AG20443 (cell line): Measurements from ENCODE around the gene MKRN2.
"Not testable (repeated sequence)": the region's sequence is repeated elsewhere in the genome, so short reads cannot be mapped to it uniquely, and the experiment has no call there.

Experiments
- DNase-seq: peaks from one replicate; pipeline ENCODE4 v3.0.0; 2012; ENCODE audit warnings: low spot score, mixed read lengths

The MKRN2 gene, protein sequence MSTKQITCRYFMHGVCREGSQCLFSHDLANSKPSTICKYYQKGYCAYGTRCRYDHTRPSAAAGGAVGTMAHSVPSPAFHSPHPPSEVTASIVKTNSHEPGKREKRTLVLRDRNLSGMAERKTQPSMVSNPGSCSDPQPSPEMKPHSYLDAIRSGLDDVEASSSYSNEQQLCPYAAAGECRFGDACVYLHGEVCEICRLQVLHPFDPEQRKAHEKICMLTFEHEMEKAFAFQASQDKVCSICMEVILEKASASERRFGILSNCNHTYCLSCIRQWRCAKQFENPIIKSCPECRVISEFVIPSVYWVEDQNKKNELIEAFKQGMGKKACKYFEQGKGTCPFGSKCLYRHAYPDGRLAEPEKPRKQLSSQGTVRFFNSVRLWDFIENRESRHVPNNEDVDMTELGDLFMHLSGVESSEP

DNA sequence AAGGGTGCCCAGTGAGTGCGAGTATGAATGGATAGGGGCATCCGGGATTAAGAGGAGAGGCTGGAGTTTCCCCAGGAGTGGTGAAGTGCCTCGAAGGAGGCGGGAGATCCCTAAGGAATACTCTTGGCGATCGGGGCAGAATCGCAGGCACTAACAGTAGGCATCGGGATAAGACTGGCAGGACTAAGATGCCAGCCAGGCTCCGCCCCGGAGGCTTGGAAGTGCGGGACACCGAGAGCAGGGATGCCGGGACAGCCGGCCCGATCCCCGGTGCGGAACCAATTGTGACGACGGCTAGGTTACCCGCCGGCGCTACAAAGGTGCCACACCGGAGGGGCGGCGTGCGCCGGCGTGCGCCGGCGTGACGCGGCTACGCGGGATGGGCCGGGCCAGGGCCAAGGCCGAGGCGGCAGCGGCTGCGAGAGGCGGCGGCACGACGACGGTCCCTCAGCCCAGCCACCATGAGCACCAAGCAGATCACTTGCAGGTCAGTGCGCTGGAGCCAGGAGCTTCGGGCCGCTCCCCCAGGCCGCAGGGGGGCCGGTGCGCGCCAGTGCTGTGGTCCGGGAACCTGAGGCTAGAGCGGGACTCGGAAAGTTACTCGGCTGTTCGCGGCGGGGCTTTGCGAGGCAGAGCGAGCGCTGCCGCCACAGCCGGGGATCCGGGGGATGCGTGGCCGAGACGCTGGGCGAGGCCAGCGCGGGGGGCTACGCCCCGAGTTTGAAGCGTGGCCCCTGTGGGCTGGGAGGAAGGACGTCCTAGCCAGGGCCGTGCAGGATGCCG lies at the start of gene MKRN2:
Gene MKRN2, plus strand, starts transcription at position 398 of the 783 bp plus-strand sequence. Its CDS starts 64 bp downstream, at position 462.
- peak; percentile 97 for DNase-seq

DNA sequence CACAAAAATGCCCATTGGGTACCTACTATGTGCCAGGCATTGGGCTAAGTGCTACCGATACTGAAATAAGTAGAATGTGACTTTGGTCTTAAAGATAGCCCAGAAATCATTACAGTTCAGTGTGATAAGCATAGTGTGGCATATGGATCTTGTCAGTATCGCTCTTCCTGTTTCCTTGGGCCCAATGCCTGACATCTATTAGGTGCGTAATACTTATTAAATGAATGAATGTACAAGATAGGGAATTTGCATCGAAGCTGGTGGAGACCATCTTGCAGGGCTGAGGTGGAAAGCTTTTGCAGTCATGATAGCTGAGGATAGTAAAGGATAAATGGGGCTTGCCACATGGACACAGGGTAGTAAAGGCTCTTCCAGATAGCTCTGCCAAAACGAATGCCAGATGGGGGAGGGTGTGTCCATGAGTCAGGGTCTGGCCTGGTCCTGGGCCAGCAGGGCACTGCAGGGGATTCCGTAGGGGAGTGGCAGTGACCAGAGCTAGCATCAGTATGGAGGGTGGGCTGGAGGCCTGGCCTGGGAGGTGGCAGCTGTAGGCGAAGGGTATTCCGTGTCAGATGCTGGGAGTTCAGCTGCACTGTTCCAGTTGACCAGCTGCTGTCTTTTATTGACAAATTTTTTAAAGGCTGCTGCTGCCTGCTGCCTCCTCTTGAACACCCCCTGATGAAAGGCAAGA lies 49.2 kb upstream of the MKRN2 start:
- peak; percentile 70 for DNase-seq

DNA sequence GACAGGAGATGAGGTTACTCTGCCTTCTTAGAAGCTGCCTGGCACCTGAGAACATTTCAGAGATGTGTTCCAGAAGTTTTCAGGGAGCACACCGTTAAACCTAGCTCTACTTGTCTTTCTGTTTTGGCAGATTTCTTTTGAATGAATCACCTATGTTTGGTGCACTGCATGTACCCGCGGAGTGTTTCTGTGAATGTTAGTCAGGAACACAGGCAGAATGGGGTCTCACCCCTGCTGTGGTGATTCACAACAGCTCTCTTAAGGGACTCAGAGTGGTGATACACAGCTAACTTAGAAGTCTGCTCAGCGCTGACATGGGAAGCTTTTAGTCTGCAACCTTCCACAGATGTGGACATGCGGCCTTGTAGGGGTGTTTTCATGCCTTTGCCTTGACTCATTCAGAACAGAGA lies 48.6 kb upstream of the MKRN2 start:
- peak; percentile 93 for DNase-seq

DNA sequence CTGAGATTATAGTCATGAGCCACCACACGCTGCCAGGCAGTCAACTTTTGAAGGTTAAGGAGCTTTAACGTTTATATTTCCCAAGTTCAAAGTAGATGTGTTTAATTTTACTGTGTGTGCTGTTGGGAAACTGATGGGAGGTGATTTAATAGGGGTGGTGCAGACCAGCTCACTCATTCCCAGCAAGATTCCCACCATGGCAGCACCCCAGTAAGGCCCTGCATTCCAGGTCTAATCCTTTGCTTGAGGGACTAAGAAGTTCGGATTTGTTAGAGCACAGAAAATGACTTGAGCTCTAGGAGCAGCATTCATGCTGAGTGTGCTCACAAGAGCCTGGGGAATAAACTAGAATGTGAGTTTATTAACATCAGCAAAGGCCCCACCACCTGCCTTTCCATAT lies 47.4 kb upstream of the MKRN2 start:
- no peak for DNase-seq

DNA sequence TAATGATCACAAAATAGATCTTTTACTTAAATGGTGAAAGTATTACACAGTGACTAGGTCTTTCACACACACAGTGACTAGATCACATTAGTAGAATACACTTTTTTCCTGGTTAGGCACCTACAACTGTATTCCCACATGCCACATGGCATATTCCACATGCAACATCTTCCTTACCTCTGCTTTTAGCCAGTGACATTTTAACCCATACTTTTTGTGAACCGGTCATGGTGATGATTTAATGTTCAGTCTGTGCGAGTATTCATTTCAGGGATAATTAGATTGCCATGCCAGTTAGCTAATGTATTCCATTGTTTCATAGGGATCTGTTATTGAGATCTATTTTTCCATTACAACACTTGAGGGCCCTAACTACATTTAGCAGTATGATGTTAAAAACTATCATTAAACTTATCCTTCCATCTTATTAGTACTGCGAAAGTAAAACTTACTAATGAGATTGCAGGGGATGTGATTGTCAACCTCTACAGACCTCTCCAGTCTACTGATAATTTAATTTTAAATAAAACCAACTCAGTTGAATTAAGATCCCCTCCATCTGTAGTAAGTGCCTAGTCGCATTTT lies 44.3 kb upstream of the MKRN2 start:
- no peak for DNase-seq

DNA sequence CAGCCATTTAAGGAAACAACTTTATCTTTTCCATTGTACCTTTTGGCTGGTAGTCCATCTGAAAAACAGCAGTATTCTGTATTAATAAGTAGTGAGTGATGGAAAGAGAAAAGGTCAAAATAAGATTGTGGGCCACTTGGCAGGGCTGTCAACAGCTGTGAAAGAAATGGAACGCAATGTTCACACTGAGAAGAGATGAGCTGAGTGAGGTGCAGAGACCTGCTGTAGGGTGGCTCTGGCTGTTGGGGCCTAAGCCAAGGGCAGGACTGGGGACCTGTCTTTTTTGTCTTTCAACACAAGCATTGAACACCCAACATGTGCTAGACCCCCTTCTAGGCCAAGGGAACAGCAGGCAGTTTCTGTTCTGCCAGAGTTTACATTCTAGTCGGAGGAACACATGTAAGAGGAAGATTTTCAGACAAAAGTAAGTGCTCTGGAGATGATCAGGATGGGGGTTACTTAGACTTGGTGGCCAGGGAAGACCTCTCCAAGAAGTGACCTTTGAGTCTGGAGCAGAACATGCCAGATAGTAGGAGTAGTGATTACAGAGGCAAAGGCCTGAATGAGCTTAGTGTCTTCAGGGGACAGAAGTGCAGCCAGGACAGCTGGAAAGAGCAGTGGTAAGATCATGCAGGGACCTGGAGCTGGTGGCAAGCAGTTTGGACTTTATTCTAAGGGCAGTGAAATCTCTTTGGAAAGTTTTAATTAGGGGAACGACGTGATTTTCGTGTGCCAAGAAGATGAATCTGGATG lies 43.0 kb upstream of the MKRN2 start:
- DNase-seq = no peak

DNA sequence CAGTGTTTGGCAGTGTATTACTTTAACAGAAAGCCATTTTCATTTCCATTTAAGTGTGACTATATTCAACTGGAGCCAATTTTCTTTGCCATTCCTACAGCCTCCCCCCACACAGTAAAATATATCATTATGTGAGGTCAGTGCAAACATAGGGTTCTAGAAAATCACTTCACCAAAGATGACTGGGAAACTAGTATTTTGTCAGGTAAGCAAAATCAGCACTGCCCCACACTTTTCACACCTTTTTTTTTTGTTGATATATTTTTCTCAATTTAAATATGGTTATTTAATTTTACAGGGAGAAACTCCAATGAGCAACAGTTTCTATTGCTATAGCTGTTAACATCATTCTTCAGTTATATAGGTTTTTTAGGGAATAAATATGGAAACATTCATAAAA lies 41.3 kb upstream of the MKRN2 start:
- no peak for DNase-seq

DNA sequence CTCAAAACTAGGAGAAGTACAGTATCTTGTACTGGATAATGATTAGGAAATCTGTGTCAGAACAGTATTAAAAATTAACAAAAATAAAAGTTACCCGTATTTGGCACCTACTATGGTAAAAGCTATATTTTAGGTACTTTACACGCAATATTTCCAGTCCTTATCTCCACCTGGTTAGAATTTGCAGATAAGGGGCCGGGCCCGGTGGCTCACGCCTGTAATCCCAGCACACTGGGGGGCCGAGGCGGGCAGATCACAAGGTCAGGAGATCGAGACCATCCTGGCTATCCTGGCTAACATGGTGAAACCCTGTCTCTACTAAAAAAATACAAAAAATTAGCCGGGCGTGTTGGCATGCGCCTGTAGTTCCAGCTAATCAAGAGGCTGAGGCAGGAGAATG lies 40.0 kb upstream of the MKRN2 start:
- no peak for DNase-seq

DNA sequence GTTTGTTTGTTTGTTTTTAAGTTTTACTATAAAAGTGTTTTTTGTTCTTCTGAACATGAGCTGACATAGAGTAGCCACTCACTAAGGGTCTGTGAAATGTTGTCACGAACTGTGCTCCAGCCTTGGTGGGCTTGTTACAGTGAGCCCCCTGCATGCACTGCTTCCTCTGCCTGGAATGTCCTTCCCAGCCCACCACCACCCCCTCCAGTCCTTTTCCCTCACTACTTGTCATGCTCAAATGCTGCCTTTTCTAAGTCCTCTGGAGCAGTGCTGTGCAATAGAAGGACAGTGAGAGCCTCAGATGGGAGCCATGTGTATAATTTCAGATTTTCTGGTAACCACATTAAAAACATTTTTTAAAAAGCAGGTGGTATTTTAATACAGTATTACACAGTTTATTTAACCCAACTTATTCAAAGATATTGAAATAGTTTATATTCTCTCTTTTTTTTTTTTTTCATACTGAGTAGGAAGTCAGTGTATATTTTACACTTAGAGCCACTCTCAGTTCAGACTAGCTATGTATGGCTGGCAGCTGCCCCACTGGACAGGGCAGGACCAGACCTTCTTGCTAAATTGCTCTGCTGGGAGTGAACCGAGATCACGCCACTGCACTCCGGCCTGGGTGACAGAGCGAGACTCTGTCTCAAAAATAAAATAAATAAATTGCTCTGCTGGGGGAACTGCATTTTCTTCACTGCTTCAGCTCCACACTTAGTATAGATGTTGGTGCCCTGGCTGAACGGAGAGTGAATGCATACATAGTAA lies 38.4 kb upstream of the MKRN2 start:
- no peak for DNase-seq

DNA sequence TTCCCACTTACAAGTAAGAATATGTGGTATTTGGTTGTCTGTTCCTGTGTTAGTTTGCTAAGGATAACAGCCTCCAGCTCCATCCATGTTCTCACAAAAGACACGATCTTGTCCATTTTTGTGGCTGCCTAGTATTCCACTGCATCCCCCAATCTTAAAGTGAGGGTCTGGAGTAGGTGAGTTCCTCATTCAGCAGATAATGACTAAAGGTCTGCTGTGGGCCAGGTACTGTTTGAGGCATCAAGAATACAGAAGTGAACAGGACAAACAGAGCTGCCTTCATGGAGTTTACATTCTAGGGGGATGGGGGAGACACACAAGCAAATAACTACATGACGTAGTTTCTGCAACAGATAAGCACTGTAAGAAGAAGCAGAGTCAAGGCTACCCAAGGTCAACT lies 35.9 kb upstream of the MKRN2 start:
- no peak for DNase-seq

DNA sequence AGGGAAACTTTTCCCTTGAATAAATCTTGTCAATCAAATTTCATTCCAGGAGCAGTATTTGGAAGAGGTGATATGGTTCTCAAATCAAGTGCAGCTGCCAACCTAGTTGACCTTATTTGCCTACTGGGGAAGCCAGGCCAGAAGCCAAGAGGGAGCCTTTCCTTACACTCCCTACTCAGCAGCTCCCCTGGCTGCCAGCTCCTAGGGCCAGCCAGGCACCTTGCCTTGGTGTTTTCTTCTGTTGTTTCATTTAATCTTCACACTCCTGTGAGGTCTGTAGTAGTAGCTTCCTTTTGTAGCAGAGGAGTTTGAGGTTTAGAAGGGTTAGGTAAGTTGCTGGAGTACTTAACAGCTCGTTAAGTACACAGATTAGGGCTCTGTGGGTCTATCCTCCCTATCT lies 34.2 kb upstream of the MKRN2 start:
- no peak for DNase-seq

DNA sequence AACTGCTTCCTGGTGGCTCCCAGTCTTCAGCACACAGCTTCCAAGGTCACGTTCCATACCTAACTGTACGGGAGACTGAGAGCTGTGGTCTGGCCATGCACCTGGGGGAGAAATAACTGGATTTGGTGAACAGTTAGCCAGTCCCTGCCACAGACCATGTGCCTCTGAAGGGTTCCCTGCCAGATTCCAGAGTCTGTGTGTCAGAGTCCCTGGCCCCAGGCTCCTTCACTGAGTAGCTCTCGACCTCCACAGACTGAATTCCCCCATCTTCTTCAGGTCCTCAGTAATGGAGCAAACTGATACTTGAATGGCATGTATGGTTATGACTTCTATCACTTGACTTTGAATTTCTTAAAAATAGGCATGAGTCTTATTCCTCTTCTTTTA lies 29.1 kb upstream of the MKRN2 start:
- DNase-seq = no peak

DNA sequence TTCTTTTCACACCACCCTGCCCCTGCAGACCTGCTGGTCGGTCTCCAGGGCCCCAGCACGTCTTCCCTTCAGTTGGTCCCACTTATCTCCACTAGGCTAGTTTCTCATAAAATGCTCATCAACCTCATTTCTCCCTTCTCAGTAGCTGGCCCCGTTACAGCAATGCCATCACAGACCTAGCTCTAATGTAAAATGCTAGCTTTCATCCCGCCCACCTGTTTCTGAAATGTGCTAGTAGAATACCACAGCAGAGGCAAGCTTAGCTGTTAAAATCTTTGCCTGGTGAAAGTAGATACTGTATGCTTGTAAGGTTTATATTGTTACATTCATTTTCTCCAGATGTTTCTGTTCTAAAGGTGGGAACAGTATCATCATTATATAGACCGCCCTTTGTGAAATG lies 24.7 kb upstream of the MKRN2 start:
- DNase-seq = no peak

DNA sequence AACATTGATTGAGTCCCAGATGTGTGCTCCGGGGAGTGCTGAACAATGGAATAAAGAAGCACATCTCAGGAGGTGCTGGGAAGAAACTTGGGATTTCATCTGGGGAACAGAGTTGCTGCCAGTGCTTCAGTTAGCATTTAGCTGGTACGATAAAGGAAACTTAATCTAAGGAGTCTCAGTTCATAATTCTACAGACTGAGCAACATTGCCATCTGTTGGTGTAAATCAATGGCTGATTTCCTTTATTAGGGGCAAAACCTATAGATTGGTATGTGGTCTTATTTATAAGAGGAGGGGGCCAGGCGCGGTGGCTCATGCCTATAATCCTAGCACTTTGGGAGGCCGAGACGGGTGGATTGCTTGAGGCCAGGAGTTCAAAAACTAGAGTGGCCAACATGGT lies 20.5 kb upstream of the MKRN2 start:
- DNase-seq = no peak

DNA sequence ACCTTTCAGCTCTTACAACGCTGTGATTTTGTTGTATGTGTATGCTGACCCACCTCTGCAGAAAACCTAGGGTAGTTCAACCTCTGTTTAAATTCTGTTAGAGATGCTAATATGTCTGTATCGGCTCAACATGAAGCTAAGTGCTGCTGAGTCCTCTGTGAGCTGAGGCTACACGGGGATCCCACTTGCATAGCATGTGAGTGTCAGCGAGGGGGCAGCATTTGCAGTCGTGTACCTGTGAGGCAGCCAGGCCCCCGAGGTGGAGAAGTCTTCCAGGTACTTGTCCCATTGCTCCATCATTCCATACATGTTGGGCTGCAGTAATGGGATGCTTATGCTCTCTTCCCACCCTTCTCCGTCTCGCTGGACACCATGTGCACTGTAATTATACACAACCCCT lies 15.3 kb upstream of the MKRN2 start:
- DNase-seq = peak; percentile 19

DNA sequence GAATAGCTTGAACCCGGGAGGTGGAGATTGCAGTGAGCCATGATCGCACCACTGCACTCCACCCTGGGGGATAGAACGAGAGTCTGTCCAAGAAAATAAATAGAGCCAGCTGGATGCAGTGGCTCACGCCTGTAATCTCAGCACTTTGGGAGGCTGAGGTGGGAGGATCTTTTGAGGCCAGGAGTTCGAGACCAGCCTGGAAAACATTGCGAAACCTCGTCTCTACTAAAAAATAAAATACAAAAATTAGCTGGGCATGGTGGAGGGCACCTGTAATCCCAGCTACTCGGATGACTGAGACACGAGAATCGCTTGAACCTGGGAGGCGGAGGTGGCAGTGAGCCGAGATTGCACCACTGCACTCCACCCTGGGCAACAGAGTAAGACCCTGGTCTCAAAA lies 13.4 kb upstream of the MKRN2 start:
- DNase-seq = not testable (repeated sequence)

DNA sequence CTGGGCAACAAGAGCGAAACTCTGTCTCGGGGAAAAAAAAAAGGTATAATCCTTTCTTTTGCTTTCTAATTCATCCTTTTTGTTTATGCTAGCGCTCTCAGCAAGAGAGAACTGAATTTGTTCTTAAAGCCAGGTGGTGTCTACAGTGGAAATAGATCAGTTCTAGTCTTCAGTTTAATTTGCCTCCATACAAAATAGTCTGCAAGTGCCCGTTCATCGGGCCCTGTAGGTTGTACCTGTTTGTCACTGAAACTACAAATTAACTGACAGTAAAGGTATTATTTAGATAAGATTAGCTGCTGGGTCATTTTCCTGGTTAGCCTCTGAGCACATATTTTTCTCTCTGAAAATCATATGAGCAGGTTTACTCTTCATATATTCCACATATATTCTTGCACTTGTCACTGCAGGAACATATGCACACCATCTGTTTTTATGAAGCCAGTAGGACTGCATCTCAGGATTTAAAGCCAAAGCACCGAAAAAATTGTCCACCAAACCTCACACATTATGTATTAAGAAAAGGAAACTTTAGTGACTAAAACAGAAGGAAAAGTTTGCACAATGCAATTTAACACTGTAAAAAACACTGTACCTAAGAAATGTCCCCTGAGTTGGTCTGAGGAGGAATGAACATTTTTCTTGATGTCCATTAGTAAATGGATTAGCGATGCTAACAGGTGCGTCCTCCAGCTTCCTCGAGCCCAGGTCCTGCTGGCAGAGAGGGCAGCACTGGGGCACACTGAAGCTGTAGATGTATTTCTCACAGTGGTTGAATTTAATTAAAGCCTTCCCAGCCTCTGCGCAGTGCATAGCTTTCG lies 12.0 kb upstream of the MKRN2 start:
- DNase-seq = no peak

DNA sequence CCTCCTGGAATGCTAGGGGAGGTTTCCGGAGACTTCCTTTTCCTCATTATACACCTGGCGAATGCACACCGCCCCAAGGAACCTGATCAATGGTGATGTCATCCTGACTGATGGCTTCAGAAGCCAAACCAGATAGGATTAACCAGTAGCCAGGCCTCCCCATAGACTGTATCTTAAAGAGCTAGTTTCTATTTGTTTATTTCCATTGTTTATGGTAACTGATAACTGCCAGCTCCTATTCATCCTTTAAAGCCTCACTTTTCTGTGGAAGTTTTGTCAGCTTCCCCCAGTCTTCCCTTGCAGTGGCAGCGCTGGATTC lies 11.5 kb upstream of the MKRN2 start, which contains the start of gene MKRN2OS:
Gene MKRN2OS, minus strand, starts transcription at position 27 of the 319 bp plus-strand sequence. CDS start 35 bp downstream, outside the sequence.
- no peak for DNase-seq

DNA sequence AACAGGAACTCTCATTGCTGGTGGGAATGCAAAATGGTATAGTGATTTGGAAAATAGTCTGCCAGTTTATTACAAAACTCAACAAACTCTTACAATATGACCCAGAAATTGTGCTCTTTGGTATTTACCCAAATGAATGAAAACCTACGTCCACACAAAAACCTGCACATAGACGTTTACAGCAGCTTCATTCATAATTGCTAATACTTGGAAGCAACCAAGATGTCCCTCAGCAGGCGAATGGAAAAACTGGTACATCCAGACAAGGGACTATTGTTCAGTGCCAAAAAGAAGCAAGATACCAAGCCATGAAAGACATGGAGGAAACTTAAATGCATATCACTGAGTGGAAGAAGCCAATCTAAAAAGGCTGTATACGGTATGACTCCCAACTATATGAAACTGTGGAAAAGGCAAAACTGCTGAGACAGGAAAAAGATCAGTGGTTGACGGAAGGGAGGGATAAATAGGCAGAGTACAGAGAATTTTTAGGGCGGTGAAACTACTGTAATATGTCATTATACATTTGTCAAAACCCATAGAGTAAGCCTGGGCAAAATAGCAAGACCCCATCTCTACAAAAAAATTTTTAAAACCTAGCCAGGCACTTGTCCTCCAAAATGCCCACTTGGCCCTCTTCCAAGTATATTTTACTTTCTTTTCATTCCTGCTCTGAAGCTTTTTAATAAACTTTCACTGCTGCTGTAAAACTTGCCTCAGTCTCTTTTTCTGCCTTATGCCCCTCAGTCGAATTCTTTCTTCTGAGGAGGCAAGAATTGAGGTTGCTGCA lies 6.7 kb upstream of the MKRN2 start:
- no peak for DNase-seq
